ENCODE data around the gene HDAC4.

Gene HDAC4

DNA sequence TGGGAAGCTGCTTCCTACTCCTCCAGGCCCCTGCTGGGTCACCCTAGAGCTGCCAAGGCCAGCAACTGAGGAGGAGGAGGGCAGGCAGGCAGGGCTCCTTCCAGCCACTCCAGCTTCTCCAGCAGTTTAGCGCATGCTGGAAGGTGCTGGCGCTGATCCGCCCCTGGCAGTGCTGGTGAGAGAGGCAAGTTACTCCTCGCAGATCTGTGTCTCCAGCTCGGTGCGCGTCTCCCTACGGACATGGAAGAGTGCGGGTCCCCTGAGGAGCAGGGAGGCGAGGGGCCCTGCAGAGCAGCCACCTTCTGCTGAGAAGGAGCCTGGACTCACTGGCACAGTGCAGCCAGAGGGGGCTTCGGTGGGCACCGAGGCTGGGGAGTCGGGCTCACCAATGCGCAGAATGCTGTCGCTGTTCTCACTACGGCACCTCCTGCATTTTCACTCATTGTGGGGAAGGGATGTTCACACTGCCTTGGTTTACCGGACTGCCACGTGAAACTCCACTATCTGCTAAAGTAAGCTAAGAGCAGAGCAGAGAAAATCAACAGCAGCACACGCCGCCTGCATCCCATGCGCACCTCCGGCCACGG, 206.0 kb downstream of the HDAC4 start:
- DNase-seq: no peak

DNA sequence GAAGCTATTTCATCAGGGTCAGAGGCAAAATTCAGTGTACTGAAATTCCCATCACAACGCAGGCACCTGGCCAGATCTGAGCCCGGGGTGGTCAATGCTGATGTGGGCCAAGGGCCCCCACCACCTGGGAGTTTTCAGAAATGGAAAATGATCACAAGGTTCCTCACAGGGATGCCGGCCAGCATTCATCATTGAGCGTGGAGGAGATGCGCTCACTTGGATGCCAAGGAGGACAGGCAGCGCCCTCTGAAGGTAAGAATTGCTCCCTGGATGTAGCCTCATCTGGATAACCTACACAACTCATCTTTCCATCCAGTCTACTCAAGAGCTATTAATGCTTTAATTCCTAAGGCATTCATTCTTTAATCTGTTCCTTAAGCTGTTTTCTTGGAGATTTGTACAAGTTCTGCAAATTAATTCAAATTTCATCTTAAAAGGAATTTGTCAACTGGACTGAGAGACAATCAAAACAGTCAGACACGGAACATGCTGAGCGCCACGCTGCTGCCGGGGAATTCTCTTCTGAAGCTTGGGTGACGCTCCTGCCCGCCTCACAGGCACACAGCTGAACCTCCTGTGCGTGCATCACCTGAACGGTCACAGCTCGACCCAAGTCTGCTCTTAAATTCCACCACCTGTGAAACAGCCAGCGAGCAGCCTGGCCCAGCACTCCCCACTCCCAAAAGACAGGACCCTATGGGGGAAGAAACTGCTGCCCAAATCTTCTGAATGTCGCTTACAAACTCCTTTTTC, 206.7 kb downstream of the HDAC4 start:
- no peak for DNase-seq

DNA sequence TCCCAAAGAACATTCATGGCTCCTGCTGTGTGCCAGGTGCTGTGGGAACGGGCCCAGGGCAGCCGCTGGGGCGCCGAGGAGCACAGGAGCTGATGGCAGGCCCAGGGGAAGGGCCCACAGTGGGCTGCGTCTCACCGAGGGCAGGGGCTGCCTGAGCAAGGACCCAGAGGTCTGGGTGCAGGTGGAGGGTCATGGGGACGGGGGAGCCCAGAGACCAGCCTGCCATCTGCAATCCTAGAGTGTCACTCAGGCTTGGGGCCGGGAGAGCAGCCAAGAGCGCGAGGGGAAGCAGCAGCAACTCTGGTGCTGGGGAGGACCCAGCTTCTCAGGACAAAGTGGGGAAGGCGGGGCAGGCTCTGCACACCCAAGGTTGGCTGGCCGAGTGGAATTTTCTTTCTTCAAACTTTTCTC, 207.4 kb downstream of the HDAC4 start:
- DNase-seq: no peak

DNA sequence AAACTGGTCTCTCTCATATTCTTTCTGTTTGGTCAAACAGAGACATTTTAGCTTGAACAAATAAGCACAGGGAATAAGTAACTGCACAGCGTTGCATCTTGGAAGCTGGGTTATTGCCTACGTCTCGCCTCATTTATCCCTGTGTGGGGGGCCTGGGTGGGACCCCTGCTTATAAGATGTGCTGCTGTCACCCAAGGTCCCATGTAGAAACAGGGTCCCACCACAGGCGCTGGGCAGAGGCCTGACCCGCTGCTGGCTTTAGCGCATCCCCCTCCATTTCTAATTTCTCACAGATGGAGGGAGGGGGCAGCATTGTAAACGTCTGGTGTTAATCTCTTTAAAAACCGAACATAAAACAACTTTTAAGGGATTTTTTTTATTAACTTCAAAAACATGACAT, 207.8 kb downstream of the HDAC4 start:
- DNase-seq: no peak

DNA sequence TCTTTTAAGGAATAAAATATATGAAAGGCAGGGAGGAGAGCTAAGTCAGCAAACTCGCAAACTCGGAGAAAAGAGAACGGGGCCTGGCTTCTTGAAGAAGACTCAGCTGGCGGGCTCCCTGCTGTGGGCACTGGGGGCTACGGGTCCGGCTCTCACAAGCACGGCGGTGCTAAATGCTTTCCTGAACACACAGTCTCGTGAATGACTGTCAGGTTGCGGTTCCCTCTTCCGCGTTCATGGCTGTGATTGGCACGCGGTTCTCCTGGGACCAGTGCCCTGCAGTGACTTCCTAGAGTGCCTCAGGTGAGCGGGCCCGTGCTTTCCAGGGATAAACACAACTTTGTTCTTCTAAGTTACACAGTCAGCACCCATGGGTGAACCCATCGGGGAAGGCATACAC, 208.4 kb downstream of the HDAC4 start:
- no peak for DNase-seq

DNA sequence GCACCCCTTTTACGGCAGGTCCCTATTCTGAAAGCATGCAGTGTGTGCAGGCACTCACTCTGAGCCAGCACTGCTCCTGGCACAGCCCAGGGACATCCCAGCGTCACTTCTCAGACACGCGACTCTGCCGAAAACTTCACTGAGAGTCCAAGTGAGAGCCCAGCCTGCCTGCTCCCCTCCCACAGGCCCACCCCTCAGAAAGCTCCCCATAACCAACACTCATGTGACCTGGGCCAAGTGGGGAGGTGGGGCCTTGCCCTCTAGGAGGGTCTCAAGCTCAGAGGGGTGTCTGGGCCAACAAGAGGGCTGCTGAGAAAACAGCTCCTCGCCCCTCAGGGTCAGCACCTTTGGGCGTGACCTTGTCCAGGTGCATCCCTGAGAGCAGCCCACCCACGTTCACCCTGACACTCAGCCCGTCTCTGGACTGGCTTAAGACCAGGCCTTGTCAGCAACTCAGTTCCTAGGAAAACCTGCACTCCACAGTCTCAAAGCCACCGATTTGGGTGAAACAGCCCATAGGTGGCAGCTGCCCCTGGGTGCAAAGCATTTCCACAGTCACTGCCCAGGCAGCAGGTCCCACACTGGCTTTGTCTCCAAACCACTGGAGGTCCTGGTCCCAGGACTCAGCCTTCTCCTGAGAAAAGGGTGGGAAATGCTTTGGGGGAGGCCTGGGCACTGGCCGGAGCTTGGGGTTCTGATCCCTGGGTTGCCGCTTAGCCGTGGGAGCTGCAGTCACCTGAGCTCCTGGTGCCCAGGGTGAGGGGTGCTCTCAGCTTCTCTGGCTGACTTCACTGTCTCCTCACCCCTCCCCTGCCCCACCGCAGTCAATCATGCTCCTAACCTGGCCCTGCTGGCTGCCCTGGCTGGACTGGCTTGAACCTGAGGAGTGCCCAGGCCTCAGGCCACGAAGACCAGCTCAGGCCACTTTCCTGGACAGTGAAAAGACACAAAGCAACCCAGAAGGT, 209.6 kb downstream of the HDAC4 start:
- DNase-seq: no peak

DNA sequence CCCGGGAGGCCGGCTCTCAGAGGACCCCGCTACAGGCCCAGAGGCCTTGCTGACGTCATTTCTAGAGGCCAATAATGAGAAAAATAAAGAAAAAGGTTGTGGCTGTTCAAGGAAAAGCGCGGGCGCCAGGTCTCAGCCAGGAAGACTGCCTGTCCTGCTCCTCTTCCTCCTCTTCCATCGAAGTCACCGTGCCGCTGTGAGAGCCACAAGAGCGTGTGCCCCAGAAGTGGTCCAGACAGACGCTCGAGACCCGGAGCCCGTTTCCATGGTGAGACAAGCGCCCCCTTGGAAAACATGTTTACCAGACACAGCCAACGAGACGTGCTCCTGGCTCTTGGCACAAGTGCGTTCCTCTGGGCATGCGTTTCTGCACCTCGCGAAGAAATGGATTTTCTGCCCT, 210.5 kb downstream of the HDAC4 start:
- DNase-seq: no peak

DNA sequence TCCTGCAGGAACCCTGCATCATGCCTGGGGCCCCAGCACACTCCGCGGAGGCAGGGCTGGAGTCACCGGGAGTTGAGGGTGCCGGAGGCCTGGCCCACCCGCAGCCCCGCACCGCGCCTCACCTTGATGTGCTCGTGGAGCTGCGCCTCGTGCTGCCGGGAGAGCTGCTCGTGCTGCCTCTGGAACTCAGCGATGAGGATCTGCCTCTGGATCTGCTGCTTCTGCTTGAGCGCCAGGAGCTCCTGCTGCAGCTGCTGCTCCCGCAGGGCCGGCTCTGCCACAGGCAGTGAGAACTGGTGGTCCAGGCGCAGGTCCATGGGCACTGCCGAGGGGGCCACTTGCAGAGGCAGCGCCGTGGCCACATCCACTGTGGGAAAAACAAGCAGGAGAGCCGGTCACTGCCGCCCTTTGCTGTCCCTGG, 211.1 kb downstream of the HDAC4 start:
- no peak for DNase-seq

DNA sequence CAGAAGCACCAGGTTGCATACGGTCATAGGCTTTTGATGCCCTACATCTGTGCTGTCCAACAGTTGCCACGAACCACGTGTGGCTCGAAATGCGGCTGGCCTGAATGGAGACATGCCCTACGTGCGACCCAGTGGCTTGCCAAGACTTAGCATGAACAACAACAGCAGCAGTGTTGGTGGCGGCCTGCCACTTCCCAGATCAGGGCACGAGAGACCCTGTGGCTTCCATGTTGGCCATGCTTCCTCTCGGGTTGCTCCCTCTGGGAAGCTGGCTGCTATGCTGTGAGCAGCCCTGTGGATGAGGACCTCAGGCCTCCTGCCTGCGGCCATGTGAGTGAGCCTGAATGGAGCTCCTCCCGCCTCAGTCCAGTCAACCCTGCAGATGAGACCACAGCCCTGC, 212.3 kb downstream of the HDAC4 start:
- no peak for DNase-seq

DNA sequence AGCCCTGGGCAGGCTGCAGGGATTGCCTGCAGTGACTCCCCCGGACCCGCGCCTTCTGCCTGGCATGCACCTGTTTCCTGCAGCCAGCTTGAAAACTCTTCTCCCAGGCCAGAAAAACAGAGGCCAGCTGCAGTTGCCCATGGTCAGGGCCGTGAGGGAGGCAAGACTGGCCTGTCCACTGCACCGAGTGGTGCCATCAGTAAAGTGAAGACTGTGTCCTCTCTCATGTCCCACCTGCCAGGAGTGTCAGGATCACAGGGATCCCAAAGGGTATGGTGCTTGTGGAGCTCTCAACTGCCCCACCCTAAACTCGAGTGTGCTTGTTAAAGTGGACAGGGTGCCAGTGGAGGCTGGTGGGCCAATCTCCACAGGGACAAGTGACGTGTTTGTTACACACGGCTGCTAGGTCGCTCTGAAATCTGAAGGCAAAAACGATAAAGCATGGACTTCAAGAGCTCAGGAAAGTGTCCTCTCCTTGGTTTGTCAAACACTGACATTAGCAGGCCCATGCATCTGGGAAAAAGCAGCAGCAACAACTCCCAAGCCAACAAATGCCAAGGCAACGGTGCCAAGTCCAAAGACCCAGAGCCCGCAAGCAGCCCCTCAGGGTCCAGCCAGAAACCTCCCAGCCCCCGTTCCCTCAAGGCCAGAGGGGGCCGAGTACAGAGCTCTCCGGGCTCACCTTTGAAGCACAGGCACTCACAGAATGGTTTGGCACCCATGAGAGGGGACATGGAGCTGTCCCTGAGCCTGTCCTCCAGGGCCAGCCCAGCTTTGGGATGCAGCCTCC, 213.2 kb downstream of the HDAC4 start:
- DNase-seq: no peak

DNA sequence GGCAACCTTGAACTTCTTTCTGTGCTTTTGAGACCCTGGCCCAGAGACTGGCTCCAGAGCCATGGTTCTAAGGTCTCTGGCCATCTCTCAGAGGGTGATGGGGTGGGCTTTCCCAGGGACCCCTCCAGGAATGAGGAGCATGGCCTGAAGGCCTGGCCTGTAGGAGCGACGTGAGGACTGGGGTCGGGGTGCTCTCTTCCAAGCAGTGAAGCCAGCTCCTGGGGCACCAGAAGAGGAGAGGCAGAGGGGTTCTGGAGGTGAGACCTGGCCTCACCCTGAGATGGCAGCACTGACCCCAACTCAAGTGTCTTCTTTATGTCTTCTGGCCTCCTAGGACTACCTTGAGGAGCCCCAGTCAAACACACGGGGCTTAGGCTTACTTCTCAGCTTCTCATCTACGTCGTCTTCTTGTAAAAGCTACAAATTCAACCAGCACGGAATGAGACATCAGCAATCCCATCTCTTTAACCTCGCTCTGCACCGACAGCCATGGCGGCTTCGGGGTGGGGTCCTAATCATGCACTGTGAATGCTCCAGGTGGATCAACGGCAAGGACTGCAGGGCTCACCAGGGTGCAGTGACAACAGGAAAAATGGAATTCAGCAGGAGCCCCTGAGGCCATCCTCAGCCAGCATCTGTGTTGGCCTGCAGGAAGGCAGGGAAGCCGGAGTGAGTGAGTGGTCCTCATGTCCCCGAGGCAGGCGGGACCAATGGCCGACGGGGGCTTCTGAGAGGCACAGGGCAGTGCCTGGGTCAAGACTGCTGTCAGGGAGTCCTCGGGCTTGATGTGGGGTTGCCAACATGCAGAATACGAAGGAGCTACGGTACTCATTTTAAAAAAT, 214.1 kb downstream of the HDAC4 start:
- no peak for DNase-seq

DNA sequence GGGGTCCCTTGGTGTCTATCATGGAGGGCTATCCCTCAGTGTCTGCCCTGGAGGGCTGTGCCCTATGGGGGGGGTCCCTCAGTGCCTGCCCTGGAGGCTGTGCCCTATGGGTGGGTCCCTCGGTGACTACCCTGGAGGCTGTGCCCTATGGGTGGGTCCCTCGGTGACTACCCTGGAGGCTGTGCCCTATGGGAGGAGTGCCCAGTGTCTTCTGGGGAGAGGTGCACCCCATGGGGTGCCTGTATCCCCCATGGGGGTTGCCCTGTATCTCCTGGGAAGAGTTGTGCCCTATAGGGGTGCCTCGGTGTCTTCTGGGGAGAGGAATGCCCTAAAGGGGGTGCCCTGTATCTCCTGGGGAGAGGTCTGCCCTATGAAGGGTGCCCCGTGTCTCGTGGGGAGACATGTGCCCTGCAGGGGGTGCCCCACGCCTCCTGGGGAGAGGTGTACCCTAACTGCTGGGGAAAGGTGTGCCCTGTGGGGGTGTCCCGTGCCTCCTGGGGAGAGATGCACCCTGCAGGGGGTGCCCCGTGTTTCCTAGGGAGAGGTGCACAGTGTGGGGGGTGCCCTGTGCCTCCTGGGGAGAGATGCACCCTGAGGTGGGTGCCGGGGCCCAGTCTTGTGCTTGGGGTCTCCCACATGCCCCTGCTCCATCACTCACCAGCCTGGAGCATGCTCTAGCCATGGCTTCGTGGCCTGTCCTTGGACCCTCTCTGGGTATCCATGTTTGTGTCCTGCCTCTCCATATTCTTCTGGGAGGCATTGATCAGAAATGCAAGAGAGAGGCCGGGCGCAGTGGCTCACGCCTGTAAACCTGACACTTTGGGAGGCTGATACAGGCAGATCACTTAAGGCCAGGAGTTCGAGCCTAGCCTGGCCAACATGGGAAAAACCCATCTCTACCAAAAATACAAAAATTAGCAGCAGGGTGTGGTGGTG, 215.6 kb downstream of the HDAC4 start:
- DNase-seq: no peak

DNA sequence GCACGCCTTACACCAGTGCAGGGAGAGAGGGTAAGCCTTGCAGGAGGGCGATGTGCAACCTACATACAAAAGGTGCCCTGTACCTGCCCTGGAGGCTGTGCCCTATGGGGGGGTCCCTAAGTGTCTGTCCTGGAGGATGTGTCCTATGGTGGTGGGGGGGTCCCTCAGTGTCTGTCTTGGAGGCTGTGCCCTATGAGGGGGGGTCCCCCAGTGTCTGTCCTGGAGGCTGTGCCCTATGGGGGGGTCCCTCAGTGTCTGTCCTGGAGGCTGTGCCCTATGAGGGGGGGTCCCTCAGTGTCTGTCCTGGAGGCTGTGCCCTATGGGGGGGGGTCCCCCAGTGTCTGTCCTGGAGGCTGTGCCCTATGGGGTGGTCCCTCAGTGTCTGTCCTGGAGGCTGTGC, 216.6 kb downstream of the HDAC4 start:
- DNase-seq: no peak

DNA sequence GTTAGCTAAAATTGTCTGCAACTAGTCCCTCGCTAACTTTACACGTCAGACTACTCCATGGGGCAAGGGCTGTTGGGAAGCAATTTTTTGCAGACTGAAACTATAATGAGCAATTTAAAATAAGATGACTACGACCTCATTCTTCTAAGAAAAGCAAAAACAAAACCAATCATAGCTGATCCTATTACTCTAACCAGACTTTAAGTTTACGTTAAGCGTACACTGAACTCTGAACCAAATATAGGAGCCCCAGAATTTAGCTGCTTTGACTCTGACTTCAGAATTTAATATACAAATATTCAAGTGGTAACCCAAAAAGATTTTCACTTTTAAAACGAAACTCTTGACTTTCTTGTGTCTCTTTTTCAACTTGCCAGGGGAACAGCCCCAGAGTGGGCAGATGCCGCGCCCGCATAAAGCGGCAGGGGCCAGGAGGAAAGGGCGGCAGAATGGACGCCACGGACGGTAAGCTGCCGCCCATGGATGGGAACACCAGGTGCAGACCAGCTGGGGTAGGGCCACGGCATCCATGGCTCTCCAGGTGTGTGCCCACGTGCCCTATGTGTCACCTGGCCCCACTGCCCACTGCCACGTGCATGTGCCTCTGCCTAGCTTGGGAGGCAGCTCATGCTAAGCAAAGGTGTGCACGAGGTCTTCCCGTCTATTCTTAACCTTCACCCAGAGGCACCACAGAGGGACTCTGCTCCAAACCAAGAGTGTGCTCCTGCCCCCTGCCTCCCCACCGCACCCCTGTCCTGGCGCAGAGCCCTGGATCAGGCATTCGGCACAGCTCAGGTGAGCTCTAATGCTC, 217.6 kb downstream of the HDAC4 start:
- peak; percentile 19 for DNase-seq

DNA sequence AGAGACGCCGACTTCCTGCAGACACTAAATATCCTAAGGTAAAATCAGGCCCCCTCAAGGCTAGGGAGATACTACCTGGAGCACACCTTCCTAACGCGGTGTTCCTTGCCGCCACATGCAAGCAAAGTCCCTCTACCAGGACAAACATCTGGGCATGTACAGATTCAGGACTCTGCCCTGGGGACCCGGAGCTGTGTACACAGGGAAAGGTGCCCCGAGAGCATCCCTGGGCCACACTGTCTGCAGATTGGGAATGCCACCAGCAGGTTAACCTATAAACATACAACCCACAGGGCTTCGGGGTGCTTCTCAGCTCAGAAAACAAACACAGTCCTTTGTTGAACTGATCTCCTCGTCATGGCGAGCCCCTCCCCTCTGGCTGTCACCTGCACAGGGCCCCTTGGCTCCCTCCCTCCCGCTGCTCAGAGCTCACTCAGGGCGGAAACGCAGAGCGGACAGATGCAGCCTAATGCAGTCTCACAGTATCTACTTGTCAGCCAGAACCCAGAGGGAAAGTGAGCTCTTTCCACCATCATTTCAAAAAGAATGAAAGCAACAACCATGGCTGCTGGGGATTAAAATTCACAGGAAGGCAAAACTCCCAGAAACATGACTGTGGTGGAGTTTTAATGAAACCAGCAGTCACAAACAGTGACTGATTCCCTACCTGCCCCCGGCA, 218.8 kb downstream of the HDAC4 start:
- no peak for DNase-seq

DNA sequence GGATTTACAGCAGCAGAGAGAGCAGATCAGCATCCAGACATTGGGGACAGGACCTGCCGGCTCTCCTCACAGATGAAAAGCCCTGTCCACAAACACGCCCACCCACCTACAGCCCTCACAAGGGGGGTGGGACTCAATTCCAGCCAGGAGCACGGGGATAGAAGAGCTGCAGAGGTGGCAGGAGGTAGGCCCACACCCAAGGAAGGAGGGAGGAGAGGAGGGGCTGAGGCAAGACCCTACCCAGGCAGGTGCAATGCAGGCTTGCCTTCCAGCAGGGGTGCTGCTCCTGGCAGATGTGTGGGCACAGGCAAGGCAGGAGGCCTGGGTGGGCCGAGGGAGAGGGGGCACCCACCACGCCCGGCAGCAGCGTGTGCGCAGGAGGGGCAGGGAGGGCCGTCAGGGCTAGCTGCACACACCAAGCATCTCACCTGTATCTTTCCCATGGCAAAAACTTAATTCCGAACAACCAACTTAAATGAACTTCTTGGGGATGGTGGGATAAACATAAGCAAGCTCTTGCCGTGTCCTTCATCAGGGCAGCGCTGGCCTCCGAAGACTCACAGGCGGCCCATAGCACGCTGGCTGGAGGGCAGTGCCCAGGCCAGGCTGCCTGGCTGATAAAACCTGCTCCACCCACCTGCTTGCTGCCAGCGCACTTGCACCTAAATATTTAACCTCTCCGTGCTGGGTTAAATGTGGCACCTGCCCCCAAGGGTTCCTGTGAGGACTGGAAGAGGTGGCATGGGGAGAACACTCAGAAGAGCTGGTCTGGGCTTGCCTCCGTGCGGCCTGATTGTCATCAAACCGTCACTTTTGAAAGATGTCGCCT, 219.5 kb downstream of the HDAC4 start:
- no peak for DNase-seq

DNA sequence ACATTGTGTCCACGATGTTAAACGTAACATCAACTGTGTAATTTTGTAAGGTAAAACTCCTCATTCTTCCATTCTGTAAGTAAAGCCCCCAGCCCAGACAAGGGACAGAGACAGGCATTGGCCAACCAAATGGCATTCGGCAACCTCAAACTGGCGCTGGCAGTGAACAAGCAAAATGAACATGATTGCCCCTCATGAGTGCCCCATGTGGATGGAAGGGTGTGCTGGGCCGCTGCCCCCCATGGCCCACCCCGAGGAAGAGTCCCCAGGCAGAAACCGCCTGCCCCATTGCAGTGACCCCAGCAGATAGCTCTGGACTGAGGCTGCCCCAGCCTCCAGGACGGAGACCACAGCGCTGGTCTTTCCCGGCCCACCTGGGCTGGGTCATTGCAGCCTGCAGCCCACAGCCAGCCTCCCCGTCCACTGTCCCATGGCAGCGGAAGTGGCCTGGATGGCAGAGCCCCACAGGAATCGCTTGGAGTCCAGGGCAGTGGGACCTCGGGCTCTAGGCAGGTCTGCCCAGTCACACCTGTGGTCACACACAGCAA, 220.2 kb downstream of the HDAC4 start:
- DNase-seq: no peak

DNA sequence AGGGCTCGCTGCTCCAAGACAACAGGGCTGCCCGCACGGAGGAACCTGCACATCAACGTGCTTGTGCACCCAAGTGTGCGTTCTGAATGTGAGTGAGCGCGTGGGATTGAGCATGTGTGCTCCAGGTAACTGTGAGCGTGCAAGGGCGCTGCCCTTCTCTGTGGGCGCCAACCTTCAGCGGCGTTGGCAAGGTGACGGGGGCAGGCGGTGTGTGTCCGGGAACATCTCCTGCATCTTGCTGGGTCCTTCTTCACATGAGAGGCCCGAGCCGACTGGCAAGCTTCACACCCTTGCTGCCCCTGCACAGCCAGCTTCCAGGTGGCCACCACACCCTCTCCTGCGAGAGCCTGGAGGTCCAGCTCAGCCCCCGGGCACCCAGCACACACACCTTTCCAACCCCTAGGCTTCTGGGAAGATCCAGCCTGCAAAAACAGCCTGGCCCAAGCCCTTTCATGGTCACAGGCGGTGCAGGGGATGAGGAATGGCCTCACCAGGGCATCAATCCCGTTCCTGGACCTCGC, 220.9 kb downstream of the HDAC4 start:
- no peak for DNase-seq

Data from activated CD4-positive, alpha-beta T cell treated with anti-CD3 and anti-CD28 coated beads, Interleukin-10, Interleukin-2, amounts not matched to agents 100 ng/mL and 50 ng/mL, durations not matched to agents 16 hours and 8 hours (primary cell).